AG04450 (cell line): ENCODE data around the gene C1QTNF5. TPM values are rescaled to one million over a fixed set of nuclear protein-coding genes. Genes with fewer than 3 reads are reported as not detected.

Source experiments
- CTCF ChIA-PET: fragments of 300-600, 350-600 bp; formaldehyde crosslinking; extraction: SDS; loops from one replicate; lab custom pipeline; 2022; ENCODE audit warnings: antibody characterized with exemption, inconsistent platforms; lab: Charles Lee
- POLR2A ChIA-PET: fragments of 350-600 bp; formaldehyde crosslinking; extraction: SDS; loops from one replicate; lab custom pipeline; 2021; ENCODE audit warnings: antibody characterized with exemption, inconsistent platforms; lab: Yijun Ruan, JAX
- DNase-seq: peaks from one replicate; pipeline ENCODE4 v3.0.0-alpha.2; 2011; ENCODE audit warnings: low read depth, low spot score
- H3K27ac ChIP-seq: one replicate; pipeline ENCODE4 v1.5.1; 2012; ENCODE audit warnings: low read depth, low read length, control low read depth
- H3K27me3 ChIP-seq: one replicate; pipeline ENCODE4 v1.6.0; 2012; ENCODE audit warnings: low read length; ENCODE audit not compliant: control insufficient read depth, insufficient read depth
- H3K4me3 ChIP-seq: 2 replicates; pipeline ENCODE4 v1.5.1; 2011; ENCODE audit warnings: mild to moderate bottlenecking, low read depth, low read length, control low read depth
- H3K9me3 ChIP-seq: 2 replicates; pipeline ENCODE4 v1.5.1; 2012; ENCODE audit warnings: low read length; ENCODE audit not compliant: control insufficient read depth, insufficient read depth
- CTCF ChIP-seq: IDR thresholded peaks from 2 replicates; pipeline ENCODE4 v1.5.1; 2011; ENCODE audit warnings: low read depth, low read length, control low read depth, inconsistent platforms
- polyA plus RNA-seq: library from polyadenylated mRNA; depleted of rRNA; stranded (reverse); fragments of >200 nt; gene quantifications from 2 replicates; pipeline ENCODE4 v1.2.3, GENCODE V29; 2011

The C1QTNF5 gene
- polyA plus RNA-seq, 1 experiment = 8.3 TPM

- ChIA-PET POLR2A (no interaction called here), CTCF (interaction anchor here (0.8 to 7.3 kb wide), 4 partner anchors 17 to 211 kb away, joined by 3 to 57 read pairs (median 4); partner anchors contain the start of gene CBL)
- H3K4me3 ChIP-seq = no peak overlapping the region
- H3K27ac ChIP-seq = peak overlapping the region; percentile 21
- H3K27me3 ChIP-seq = no peaks in the 10 kb centered on the region
- DNase-seq = no peak
- no peaks in the 10 kb centered on the region for H3K9me3 ChIP-seq
- no peak for TF ChIP-seq CTCF
Observed at GRCh38 chr11:119305556-119306372, 34.9 kb downstream of the C1QTNF5 start.

DNA sequence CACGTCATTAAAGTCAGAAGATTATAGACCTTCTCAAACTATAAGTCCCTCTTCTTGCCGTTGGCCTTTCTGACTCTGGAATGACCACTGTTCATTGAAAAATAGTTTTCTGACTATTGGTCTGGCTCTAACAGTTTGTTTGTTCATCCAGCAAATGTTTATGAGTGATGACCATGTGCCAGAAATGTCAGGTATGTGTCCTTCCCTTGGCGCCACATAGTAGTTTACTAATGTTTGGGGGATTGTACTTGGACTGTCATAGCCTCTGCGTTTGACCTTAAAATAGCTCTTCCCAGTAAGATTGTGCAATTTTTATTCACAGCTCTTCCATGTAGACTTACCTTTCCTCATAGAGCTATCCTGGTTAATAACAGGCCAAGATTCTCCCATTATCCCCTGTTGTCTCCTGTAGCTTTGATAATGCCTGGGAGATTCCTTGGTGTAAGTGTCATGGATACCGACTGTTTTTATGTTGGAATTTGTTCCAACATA lies 37.4 kb downstream of the C1QTNF5 start:
- Histone ChIP-seq H3K4me3 (no peak overlapping the region), H3K27ac (no peak overlapping the region), H3K27me3 (no peaks in the 10 kb centered on the region), H3K9me3 (no peaks in the 10 kb centered on the region)
- CTCF ChIA-PET = interaction anchor here (0.7 to 7.3 kb wide), 3 partner anchors 19 to 53 kb away, joined by 3 to 57 read pairs (median 3); no protein-coding TSS in a partner anchor
- DNase-seq = no peak
- POLR2A ChIA-PET = no interaction called here
- no peak for TF ChIP-seq CTCF

DNA sequence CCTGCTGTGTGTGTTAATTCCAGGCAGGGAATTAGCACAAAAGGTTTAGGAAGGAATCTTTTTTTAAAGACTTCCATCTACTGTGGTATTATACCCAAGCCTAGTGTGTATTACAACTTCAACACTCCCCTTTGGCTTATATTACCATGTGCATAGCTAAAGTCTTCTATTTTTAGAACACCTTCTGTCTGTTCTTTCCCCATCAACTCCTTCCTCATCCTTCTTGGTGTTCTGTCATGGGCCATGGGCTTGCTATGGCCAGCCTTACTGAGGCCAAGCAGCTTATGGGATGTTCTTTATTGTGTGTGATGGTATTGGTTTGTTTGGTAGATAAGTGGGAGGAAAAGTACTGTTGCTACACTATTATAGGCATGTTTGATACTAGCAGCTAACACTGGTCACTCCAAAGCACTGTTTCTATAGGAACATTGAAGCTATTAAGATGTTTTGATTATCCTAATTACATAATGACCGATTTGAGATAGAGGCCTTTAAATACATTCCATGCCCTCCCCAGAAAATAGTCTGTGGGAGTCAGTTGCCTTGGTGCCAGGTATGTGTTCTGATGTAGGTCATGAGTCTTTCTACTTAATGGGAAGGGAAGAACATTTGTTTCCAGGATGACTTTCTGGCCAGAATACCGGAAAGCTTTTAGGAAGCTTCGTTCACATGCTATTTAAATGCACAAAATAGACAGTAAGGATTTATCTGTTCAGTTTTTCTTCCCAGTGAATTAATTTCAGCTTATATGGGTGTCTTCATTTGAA lies 40.3 kb downstream of the C1QTNF5 start:
- no peak overlapping the region for H3K4me3 ChIP-seq
- ChIA-PET CTCF (interaction anchor here (0.7 to 2.5 kb wide), 6 partner anchors 17 to 244 kb away, joined by 3 to 11 read pairs (median 4); no protein-coding TSS in a partner anchor), POLR2A (no interaction called here)
- H3K27ac ChIP-seq = no peak overlapping the region
- no peaks in the 10 kb centered on the region for H3K27me3 ChIP-seq
- DNase-seq = no peak
- no peak for TF ChIP-seq CTCF
- H3K9me3 ChIP-seq = no peaks in the 10 kb centered on the region

DNA sequence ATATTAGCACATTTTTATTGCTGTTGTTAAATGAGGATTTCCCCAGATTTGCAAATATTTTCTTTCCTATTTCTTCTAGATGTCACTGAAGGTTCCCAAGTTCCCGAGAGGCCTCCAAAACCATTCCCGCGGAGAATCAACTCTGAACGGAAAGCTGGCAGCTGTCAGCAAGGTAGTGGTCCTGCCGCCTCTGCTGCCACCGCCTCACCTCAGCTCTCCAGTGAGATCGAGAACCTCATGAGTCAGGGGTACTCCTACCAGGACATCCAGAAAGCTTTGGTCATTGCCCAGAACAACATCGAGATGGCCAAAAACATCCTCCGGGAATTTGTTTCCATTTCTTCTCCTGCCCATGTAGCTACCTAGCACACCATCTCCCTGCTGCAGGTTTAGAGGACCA lies 41.3 kb downstream of the C1QTNF5 start:
- CTCF ChIA-PET = interaction anchor here (0.6 to 2.5 kb wide), 3 partner anchors 16 to 261 kb away, joined by 3 to 11 read pairs (median 4); no protein-coding TSS in a partner anchor
- no peak for DNase-seq
- TF ChIP-seq CTCF = no peak
- Histone ChIP-seq H3K4me3 (no peak overlapping the region), H3K27me3 (no peaks in the 10 kb centered on the region), H3K27ac (no peak overlapping the region), H3K9me3 (no peaks in the 10 kb centered on the region)
- POLR2A ChIA-PET = no interaction called here
